ENCODE measurements around the gene SPDEF.

The SPDEF gene

GRCh38 chr6:34562350-34562749, 6.2 kb upstream of the SPDEF start:
- DNase-seq, result no peak

GRCh38 chr6:34561227-34561530, 5.0 kb upstream of the SPDEF start:
- no peak for DNase-seq

DNA sequence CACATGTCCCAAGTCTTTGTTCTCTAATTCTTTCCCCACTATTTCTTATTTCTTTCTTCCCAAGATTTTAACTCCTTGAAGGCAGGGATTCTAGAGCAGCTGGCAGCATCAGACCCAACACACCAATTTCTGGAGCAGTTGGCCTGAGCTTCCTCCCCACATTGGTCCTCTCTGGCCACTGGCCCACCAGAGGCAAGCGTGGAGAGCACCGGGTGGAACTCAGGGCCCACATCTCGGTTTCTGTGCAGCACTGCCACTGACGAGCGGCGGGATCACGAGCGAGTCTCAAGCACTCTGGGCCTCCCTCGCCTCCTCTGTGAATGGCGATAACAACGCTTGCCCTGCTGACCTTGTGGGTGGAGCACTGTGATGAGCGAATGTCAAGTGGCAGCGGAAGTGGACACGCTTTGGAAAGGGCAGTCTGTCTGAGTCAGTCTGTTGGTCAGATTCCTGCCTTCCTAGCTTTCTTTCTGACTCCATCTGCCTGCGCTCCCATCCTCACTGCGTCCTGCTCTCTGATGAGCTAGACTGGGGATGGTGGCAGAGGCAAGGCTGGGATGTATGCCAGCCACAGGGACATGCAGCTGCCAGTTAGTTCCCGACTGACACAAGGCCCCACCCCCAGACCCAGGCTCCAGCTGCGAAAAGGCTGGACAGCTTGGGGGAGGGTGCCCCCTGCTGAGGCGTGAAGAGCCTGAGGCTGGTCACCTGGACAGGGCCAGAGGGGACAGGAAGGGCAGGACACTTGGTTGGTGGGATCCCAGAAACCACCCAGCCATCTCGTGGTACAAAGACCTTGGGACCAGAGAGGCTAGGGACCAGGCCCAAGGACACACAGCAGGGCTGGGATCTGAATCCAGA, 4.5 kb upstream of the SPDEF start:
- no peak for DNase-seq

- no peak for DNase-seq
Measured at GRCh38 chr6:34559651-34560365, 3.7 kb upstream of the SPDEF start.

DNA sequence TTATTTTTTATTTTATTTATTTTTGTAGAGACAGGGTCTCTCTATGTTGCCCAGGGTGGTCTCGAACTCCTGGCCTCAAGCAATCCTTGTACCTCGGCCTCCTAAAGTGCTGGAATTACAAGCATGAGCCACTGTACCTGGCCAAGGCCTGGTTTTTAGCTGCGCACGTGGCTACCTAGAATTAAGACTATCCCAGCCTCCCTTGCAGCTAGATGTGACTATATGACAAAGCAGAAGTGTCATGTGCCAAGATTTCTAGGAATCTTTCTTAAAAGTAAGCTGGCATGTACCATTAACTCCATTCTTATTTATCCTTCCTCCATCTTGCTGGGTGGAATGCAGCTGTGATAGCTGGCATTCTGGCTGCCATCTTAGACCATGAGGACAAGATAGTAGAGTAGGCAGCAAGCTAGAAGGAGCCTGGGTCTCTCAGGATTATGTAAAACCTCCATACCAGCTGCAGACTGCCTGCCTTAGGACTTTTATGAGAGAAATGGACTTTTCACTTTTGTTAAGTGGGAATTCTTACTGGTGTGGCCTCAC, 2.1 kb upstream of the SPDEF start:
- no peak for DNase-seq

DNA sequence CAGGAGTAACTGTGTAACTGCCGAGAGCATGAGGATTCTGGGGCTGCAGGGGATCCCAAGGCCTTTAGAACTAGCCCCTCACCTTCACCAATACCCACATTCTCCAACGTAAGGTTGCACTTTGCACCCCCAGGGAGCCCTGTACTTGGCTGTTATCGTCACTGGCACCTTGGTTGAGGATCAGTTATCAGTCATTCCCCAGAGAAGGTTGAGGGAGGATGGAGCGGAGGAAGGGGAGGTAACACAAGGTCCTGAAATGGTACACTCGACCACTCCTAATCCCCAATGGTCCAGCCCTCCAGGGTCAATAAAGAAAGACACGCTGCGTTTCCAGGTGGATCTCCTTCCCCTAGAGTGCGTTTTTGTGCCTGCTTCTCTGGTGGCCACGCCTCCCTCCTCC, 1.1 kb upstream of the SPDEF start:
- no peak for DNase-seq

- DNase-seq, result no peak
Measured at GRCh38 chr6:34556493-34556892, 364 bp upstream of the SPDEF start.

- DNase-seq, result no peak
Measured at GRCh38 chr6:34555328-34555727, 801 bp downstream of the SPDEF start.

DNA sequence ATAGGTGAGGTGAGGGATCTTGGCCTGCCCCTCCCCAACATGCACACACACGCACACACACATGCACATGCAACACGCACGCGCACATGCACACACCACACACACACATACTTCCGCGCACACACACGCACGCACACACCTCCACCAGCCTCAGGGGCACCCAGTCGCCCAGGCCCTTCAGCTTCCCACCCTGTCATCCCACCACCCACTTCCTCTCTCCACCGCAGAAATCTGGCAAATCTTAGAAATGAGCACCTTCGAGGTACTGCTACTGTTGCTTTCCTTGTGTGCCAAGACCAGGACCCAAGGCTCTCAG, 1.2 kb downstream of the SPDEF start:
- DNase-seq, result no peak

GRCh38 chr6:34554291-34555006, 1.7 kb downstream of the SPDEF start:
- no peak for DNase-seq

GRCh38 chr6:34553750-34554149, 2.4 kb downstream of the SPDEF start:
- DNase-seq, result no peak

GRCh38 chr6:34553146-34553545, 3.0 kb downstream of the SPDEF start:
- DNase-seq, result no peak

GRCh38 chr6:34552620-34553019, 3.5 kb downstream of the SPDEF start:
- no peak for DNase-seq

DNA sequence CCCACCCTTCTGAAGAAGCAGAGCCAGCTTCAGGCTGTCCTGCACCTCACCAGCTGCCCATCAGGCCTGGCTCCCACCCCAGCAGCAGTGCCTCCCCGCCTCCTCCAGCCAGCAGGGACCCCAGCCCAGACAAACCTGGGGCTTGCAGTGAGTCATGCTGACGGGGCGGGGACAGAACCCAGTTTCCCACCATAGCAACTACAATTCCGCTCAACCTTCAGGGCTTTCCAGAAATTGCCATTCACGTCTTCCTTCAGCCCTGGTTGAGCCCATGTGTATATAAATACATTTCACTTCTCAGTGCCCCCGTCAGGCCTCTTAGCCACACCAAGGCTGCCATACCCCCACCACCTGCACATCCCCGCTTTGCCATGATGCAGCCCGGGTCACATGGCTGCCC, 4.4 kb downstream of the SPDEF start:
- no peak for DNase-seq

DNA sequence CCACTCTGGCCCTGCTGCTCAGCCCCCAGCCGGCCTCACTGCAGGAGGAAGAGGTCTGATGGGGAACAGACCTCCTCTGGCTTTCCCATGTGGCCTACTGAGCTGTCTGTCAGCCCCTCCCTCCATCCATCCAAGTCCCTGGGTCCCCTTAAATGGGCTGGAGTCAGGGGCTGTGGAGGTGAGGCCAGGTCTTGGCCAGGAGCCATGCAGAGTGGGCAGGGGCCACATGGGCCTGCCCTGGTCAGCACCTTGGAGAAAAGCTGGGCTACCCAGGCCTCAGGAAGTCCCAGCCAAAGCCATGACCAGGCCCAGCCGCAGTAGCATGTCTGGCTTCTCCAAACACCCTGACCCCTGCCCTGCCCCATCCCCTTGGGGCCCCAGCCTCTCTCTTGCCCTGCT, 6.3 kb downstream of the SPDEF start:
- no peak for DNase-seq

- no peak for DNase-seq
Measured at GRCh38 chr6:34549026-34549803, 6.9 kb downstream of the SPDEF start.

DNA sequence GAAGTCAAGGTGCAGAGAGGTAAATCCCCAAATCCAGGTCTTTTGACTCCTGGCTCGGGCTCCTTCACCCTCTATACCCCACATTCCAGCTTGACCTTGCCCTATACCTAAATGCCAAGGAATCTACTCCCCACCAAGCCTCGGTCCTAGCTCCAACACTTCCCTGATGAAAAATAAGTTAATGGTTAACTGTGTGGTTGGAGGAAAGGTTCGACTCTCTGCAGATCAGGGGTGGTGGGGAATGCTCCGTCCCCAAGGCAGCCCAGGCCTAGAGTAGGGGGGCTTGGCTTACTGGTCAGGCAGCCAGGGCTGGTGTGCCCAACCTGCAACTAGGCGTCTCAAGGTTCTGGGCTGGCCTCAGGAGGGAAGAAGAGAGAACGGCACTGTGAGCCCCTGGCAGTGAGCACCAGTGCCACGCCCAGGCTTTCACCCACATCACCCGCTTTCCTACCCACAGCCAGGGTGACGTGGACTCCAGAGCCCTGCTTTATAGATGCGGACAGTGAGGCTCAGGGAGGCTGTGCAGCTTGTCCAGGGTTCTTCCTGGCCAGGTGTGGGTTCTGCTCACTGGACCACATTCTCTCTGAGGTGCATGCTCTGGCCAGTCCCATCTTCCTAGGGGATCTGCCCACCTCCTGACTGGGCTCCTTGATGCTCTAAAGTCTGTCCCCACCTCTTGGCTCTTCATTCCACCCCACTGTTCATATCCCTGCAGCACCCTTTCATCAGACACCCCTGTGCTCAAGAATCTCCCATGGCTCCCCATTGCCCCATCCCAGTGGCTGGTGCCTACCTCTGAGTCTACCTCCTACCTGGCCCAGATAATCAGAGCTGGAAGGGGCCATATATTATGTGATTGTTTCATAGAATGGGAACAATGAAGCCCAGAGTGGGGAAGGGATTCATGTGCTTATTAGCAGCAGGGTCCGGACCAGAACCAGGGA, 8.2 kb downstream of the SPDEF start:
- DNase-seq, result no peak

DNA sequence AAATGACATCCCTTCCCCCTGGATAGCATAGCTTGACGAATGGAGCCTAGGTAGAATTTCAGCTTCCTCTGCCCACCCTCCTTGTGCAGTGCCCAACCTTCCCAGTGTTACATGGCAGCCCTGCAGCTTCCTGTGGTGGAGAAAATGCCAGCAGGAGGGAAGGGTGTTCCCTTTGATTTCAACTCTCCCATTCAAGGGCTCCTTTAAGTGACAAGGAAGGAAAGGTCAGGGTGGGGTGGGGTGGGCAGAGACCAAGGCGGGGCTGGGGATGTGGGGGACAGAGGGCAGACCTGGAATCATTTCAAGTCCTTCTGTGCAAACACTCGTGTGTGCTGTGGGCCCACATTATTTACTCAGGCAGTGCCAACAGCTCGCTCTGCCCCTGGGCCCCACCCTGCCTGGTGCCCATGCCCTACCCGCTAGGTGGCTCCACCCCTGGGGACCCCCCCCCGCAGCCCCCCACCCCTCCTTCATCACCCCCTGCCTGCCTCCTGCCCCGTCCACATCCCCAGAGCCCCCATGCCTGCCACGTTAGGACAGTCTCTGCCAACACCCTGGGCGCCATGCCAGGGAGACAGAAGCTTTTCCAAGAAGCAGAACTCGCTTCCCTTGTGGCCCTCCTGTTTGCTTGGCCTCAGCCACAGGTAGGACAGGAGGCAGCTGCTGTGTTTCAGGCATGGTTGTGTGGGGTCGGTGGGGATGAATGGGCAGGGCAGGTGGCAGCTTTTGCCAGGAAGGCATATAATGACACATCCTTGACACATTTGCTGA, 9.4 kb downstream of the SPDEF start:
- no peak for DNase-seq

DNA sequence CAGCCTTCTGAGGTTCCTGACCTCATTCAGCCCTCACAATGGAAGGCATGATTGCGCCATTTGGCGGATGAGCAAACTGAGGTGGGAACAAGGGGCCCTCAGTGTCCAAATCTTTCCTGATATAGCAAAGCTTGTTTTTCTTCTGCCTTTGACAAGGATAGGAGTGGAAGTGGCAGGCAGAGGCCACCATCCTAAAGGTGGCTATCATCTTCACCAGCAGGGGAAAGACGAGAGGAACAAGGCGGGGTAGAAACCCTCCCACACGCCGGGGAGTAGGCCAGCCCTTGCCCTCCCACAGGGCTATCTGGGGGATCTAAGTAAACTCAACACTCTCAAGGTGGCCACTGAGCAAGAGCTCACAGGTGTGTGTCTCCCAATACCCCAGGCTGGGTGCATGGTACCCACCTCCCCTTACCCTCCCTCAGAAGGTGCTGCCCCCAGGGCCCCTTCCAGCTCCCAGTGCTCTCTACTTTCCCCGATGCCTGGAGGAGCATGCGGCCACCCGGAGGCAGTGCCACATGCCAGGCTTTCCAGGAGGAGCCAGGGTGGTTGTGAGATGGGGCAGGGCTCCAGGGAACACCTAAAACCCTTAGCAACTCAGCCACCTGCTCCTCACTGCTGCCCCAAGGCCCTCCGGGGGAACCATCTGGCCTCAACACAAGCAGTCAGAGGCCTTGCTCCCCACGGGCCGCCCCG, 11.2 kb downstream of the SPDEF start:
- DNase-seq, result no peak

- no peak for DNase-seq
Measured at GRCh38 chr6:34544052-34544604, 12.0 kb downstream of the SPDEF start.

Measured in stimulated activated CD4-positive, alpha-beta T cell treated with anti-CD3 and anti-CD28 coated beads, Interleukin-2, amount 100 ng/mL, for 24 hours (primary cell).